Myocyte (in vitro differentiated cells): Measurements from ENCODE around the gene CCL24. TPM values are rescaled to one million over a fixed set of nuclear protein-coding genes. Genes with fewer than 3 reads are reported as not detected.
A peak's percentile ranks its signal among the peaks of the same experiment; 100 is the strongest.
"Not testable (repeated sequence)": the region's sequence is repeated elsewhere in the genome, so short reads cannot be mapped to it uniquely, and the experiment has no call there.

Source experiments
- DNase-seq: peaks from one replicate; pipeline ENCODE4 v3.0.0-alpha.2; 2012; ENCODE audit warnings: low read depth
- polyA plus RNA-seq: library from polyadenylated mRNA; unstranded; fragments of >200 nt; gene quantifications from one replicate; pipeline ENCODE4 v1.2.1, GENCODE V29; 2012; ENCODE audit warnings: missing spikeins
- total RNA-seq: library from RNA; depleted of rRNA; stranded (reverse); fragments of >200 nt; gene quantifications from 2 replicates; pipeline ENCODE4 v1.2.3, GENCODE V29; 2014

Gene CCL24
- total RNA-seq = 0.72 TPM in 1 of 2 replicates, not detected in the other
- polyA plus RNA-seq = not detected

GRCh38 chr7:75813781-75814236, at the start of gene CCL24:
Gene CCL24, minus strand, starts transcription at chr7:75813806. Its CDS starts 91 bp downstream, at chr7:75813715.
- DNase-seq = no peak

- peak; percentile 58 for DNase-seq
Observed at GRCh38 chr7:75861636-75862035, 48.0 kb upstream of the CCL24 start.

- no peak for DNase-seq
Observed at GRCh38 chr7:75858410-75858809, 44.8 kb upstream of the CCL24 start.

GRCh38 chr7:75856536-75856935, 42.9 kb upstream of the CCL24 start:
- DNase-seq = no peak

GRCh38 chr7:75854813-75855345, 41.3 kb upstream of the CCL24 start:
- not testable (repeated sequence) for DNase-seq

GRCh38 chr7:75854233-75854632, 40.6 kb upstream of the CCL24 start:
- DNase-seq = no peak

- no peak for DNase-seq
Observed at GRCh38 chr7:75850235-75850634, 36.6 kb upstream of the CCL24 start.

- DNase-seq = no peak
Observed at GRCh38 chr7:75849573-75849972, 36.0 kb upstream of the CCL24 start.

- DNase-seq = no peak
Observed at GRCh38 chr7:75847707-75848106, 34.1 kb upstream of the CCL24 start.

GRCh38 chr7:75845132-75845531, 31.5 kb upstream of the CCL24 start:
- DNase-seq = not testable (repeated sequence)

- no peak for DNase-seq
Observed at GRCh38 chr7:75844158-75844557, 30.6 kb upstream of the CCL24 start.

- no peak for DNase-seq
Observed at GRCh38 chr7:75843613-75844116, 30.1 kb upstream of the CCL24 start.

- no peak for DNase-seq
Observed at GRCh38 chr7:75842836-75843446, 29.3 kb upstream of the CCL24 start.

- no peak for DNase-seq
Observed at GRCh38 chr7:75840029-75840428, 26.4 kb upstream of the CCL24 start.

GRCh38 chr7:75838281-75838930, 24.8 kb upstream of the CCL24 start:
- not testable (repeated sequence) for DNase-seq

GRCh38 chr7:75836798-75837197, 23.2 kb upstream of the CCL24 start:
- no peak for DNase-seq

- no peak for DNase-seq
Observed at GRCh38 chr7:75835688-75836285, 22.2 kb upstream of the CCL24 start.

GRCh38 chr7:75833662-75834061, 20.1 kb upstream of the CCL24 start:
- not testable (repeated sequence) for DNase-seq

- no peak for DNase-seq
Observed at GRCh38 chr7:75830978-75831377, 17.4 kb upstream of the CCL24 start.

- DNase-seq = peak; percentile 40
Observed at GRCh38 chr7:75829656-75830055, 16.1 kb upstream of the CCL24 start.

- DNase-seq = no peak
Observed at GRCh38 chr7:75823198-75823910, 9.7 kb upstream of the CCL24 start.
